ENCODE measurements around the gene PRPF40B.

PRPF40B gene

DNA sequence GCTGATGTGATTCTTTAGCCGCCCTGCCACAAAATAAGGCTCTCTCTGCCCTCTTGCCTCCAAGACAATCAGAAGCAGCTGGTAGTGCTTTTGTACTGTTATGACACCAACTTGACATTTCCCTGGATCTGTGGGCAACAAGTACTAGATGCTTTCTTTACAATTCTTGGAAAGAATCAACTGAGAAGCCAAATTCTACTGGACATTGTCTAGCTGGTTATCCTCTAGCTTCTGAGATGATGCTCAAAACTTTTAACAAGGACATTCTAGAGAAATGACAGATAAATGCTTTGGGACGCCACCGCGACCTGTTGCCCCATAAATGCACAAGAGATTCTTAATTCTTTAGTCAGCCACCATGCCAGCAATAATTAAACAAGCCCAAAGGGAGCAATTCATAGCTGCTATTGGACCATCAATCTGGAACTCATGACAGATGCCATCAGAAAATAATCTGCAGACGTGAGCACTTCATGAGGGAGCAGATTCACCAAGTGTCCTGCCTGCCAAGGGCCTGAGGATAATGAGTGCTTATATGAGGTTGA is 61.0 kb downstream of the PRPF40B start:
- no peak for DNase-seq (ENCODE audit: low read depth)

DNA sequence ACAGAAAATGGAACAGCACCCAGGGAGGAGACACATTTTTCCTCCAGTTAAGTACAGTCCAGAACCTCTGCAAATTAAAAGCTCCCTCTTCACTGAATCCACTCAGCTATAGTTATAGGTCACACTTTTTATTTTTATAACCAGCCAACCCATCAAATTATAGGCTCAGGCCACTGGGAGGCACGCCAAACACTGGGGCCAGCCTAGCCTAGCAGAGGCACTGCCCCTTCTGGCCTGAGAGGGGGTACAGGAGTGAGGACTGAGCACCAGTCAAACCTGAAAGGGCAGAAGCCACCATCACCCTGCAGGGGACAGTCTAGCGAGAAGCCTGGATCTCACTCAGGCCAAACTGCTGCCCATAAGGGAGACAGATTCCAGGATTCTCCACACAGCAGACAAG is 64.6 kb downstream of the PRPF40B start:
- no peak overlapping the region for H3K4me3 ChIP-seq (replicated peaks; ENCODE audit: low read depth, low read length)
- DNase-seq (ENCODE audit: low read depth), result no peak
- TF ChIP-seq, protein P1, sequence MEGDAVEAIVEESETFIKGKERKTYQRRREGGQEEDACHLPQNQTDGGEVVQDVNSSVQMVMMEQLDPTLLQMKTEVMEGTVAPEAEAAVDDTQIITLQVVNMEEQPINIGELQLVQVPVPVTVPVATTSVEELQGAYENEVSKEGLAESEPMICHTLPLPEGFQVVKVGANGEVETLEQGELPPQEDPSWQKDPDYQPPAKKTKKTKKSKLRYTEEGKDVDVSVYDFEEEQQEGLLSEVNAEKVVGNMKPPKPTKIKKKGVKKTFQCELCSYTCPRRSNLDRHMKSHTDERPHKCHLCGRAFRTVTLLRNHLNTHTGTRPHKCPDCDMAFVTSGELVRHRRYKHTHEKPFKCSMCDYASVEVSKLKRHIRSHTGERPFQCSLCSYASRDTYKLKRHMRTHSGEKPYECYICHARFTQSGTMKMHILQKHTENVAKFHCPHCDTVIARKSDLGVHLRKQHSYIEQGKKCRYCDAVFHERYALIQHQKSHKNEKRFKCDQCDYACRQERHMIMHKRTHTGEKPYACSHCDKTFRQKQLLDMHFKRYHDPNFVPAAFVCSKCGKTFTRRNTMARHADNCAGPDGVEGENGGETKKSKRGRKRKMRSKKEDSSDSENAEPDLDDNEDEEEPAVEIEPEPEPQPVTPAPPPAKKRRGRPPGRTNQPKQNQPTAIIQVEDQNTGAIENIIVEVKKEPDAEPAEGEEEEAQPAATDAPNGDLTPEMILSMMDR (IDR thresholded peaks at IDR 0.05; ENCODE audit: low read length, missing control alignments), result no peak

More for the DNA sequence above, 61.0 kb downstream of the PRPF40B start:
- no peak overlapping the region for H3K4me3 ChIP-seq (replicated peaks; ENCODE audit: low read depth, low read length)
- TF ChIP-seq, protein P1 (IDR thresholded peaks at IDR 0.05; ENCODE audit: low read length, missing control alignments), result no peak

DNA sequence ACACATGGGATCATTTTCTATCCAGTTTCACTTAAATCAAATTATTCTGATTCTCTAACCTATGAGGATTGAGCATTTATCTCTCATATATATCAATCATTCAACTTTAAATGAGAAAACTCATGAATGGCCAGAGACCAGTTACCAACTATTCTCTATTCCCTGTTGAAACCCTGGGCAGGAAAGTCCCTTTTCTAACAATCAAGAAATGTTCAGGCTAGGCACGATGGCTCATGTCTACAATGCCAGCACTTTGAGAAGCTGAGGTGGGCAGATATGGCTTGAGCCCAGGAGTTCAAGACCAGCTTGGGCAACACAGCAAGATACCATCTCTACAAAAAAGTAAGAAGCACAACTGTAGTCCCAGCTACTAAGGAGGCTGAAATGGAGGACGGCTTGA is 65.9 kb downstream of the PRPF40B start:
- H3K4me3 ChIP-seq (replicated peaks; ENCODE audit: low read depth, low read length), result no peak overlapping the region
- no peak for DNase-seq (ENCODE audit: low read depth)
- TF ChIP-seq, protein P1 (IDR thresholded peaks at IDR 0.05; ENCODE audit: low read length, missing control alignments), result no peak

DNA sequence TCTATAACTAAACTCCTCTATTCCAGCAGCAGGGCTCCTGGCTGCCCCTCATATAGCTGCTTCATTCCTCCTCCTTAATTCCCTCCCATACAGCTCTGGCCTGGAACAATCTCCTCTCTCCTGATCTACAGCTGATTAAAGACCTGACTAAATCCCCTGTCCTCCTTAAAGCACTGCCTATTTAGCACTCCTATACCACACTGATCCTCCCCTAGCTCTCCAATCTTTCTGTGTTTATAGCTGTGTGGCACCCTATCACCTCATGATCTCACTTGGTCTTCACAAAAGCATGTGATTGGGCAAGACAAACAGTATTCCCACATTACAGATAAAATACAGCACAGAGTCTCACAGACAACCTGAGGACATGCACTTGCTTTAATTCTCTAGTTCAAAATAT is 66.4 kb downstream of the PRPF40B start:
- H3K4me3 ChIP-seq (replicated peaks; ENCODE audit: low read depth, low read length), result no peak overlapping the region
- DNase-seq (ENCODE audit: low read depth), result no peak
- TF ChIP-seq, protein P1 (IDR thresholded peaks at IDR 0.05; ENCODE audit: low read length, missing control alignments), result no peak

DNA sequence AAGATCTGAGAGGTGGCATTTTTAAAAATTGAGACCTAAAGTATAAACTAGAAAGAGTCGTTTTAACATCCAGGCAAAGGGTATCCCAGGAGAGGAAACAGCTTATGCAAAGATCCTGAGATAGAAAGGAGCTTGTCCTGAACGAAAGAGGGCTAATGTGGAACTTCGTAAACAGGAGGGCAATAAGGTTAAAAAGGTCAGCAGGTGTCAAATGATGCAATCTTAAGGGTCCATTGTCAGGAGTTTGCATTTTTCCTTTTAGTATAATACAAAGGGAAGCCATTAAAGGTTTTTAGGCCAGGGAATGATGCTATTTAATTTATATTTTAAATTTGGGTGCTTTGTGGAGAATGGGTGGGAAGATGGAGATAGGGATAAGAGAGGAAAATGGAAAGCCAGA is 69.5 kb downstream of the PRPF40B start:
- H3K4me3 ChIP-seq (replicated peaks; ENCODE audit: low read depth, low read length), result no peak overlapping the region
- DNase-seq (ENCODE audit: low read depth), result no peak
- TF ChIP-seq, protein P1 (IDR thresholded peaks at IDR 0.05; ENCODE audit: low read length, missing control alignments), result no peak

DNA sequence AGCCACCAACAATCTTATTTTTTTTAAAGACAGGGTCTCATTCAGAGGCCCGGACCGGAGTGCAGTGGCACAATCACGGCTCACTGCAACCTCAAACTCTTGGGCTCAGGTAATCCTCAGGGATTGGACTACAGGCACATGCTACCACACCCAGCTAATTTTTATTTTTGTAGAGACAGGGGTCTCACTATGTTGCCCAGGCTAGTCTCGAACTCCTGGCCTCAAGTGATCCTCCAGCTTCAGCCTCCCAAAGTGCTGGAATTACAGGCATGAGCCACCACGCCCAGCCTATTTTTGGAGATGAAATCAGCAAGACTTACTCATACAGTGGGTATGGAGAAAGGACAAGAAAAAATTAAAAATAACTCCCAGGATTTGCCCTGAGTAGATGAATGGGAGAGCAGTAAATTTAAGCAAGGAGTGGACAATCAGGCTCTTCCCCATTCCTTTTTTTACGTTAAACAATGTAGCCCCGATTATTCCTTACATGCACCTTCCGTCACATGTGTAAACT is 70.6 kb downstream of the PRPF40B start:
- TF ChIP-seq, protein P1 (IDR thresholded peaks at IDR 0.05; ENCODE audit: low read length, missing control alignments), result no peak
- no peak for DNase-seq (ENCODE audit: low read depth)
- H3K4me3 ChIP-seq (replicated peaks; ENCODE audit: low read depth, low read length), result no peak overlapping the region

All from fibroblast of pulmonary artery (primary cell).